Mesenchymal stem cell (in vitro differentiated cells and primary cell): ENCODE measurements around the gene PERCC1.

Experiments
- DNase-seq: peaks from one replicate; pipeline ENCODE4 v3.0.0-alpha.2; 2013
- H2AFZ ChIP-seq: one replicate; pipeline ENCODE4 v1.6.1; 2013; ENCODE audit warnings: low read depth, mild to moderate bottlenecking, control low read depth, inconsistent platforms, low read length, moderate library complexity
- H2AK5ac ChIP-seq: 2 replicates; pipeline ENCODE4 v1.6.1; 2013; ENCODE audit warnings: low read length, moderate library complexity, mild to moderate bottlenecking, inconsistent platforms; ENCODE audit not compliant: severe bottlenecking
- H2BK120ac ChIP-seq: one replicate; pipeline ENCODE4 v1.6.1; 2013; ENCODE audit warnings: low read depth, mild to moderate bottlenecking, inconsistent platforms, low read length, moderate library complexity
- H2BK12ac ChIP-seq, 2 experiments: one replicate each; pipeline ENCODE4 v1.6.1; 2013; ENCODE audit warnings: inconsistent platforms in 2 of 2, low read length in 2 of 2, mild to moderate bottlenecking in 2 of 2, moderate library complexity in 2 of 2, control low read depth in 1 of 2
- H2BK15ac ChIP-seq: one replicate; pipeline ENCODE4 v1.6.1; 2013; ENCODE audit warnings: mild to moderate bottlenecking, low read depth, inconsistent platforms; ENCODE audit not compliant: poor library complexity, severe bottlenecking
- H2BK5ac ChIP-seq: 2 replicates; pipeline ENCODE4 v1.6.1; 2013; ENCODE audit warnings: low read depth, mild to moderate bottlenecking, low read length, control low read depth, inconsistent platforms; ENCODE audit not compliant: poor library complexity, severe bottlenecking
- H3K14ac ChIP-seq, 2 experiments: one replicate each; pipeline ENCODE4 v1.6.1; 2013; ENCODE audit warnings: inconsistent platforms in 2 of 2, low read length in 2 of 2, control low read depth in 1 of 2, mild to moderate bottlenecking in 1 of 2, moderate library complexity in 1 of 2
- H3K18ac ChIP-seq, 2 experiments: one replicate each; pipeline ENCODE4 v1.6.1; 2013; ENCODE audit warnings: inconsistent platforms in 2 of 2, low read length in 2 of 2, control low read depth in 1 of 2, low read depth in 1 of 2, mild to moderate bottlenecking in 1 of 2
- H3K23ac ChIP-seq, 2 experiments: one replicate each; pipeline ENCODE4 v1.6.1; 2013; ENCODE audit warnings: inconsistent platforms in 2 of 2, low read length in 2 of 2, mild to moderate bottlenecking in 2 of 2, moderate library complexity in 2 of 2, control low read depth in 1 of 2
- H3K27ac ChIP-seq: 2 replicates; pipeline ENCODE4 v1.5.1; 2013; ENCODE audit warnings: mild to moderate bottlenecking, moderate library complexity, low read length, control low read depth, inconsistent platforms; ENCODE audit not compliant: poor library complexity, severe bottlenecking
- H3K27me3 ChIP-seq, 2 experiments: 2 replicates each; pipeline versions ENCODE4 v1.6.1 to v1.7.0; 2013; ENCODE audit warnings: low read length in 2 of 2, mild to moderate bottlenecking in 2 of 2, moderate library complexity in 2 of 2, control low read depth in 1 of 2, inconsistent platforms in 1 of 2; ENCODE audit not compliant: control insufficient read depth in 1 of 2, insufficient read depth in 1 of 2
- H3K36me3 ChIP-seq, 2 experiments: 2 replicates each; pipeline versions ENCODE4 v1.6.1 to v1.7.0; 2013; ENCODE audit warnings: low read length in 2 of 2, control low read depth in 1 of 2, inconsistent platforms in 1 of 2, low read depth in 1 of 2, mild to moderate bottlenecking in 1 of 2; ENCODE audit not compliant: insufficient read depth in 2 of 2, control insufficient read depth in 1 of 2
- H3K4ac ChIP-seq, 2 experiments: one replicate each; pipeline ENCODE4 v1.6.1; 2013; ENCODE audit warnings: inconsistent platforms in 2 of 2, low read length in 2 of 2, mild to moderate bottlenecking in 2 of 2, moderate library complexity in 2 of 2, control low read depth in 1 of 2, low read depth in 1 of 2
- H3K4me1 ChIP-seq: 2 replicates; pipeline ENCODE4 v1.6.1; 2013; ENCODE audit warnings: low read depth, low read length, control low read depth; ENCODE audit not compliant: control insufficient read depth, insufficient read depth
- H3K4me2 ChIP-seq: 2 replicates; pipeline ENCODE4 v1.6.1; 2013; ENCODE audit warnings: low read length, mild to moderate bottlenecking, inconsistent platforms; ENCODE audit not compliant: poor library complexity, severe bottlenecking
- H3K4me3 ChIP-seq, 2 experiments: 2 replicates each; pipeline versions ENCODE4 v1.5.1 to v1.7.0; 2013; ENCODE audit warnings: low read length in 2 of 2, mild to moderate bottlenecking in 2 of 2, control low read depth in 1 of 2, low read depth in 1 of 2; ENCODE audit not compliant: insufficient read depth in 1 of 2
- H3K79me1 ChIP-seq: replicated peaks from 2 replicates; pipeline ENCODE4 v1.6.1; 2013; ENCODE audit warnings: mild to moderate bottlenecking, control low read depth, low read length, inconsistent platforms; ENCODE audit not compliant: poor library complexity, severe bottlenecking
- H3K9ac ChIP-seq: 2 replicates; pipeline ENCODE4 v1.7.0; 2013; ENCODE audit warnings: mild to moderate bottlenecking, low read length, moderate library complexity
- H3K9me3 ChIP-seq: 2 replicates; pipeline ENCODE4 v1.7.0; 2013; ENCODE audit warnings: mild to moderate bottlenecking, low read length; ENCODE audit not compliant: control insufficient read depth
- H4K8ac ChIP-seq: one replicate; pipeline ENCODE4 v1.6.1; 2013; ENCODE audit warnings: inconsistent platforms, mild to moderate bottlenecking, low read length, moderate library complexity
- H4K91ac ChIP-seq: one replicate; pipeline ENCODE4 v1.6.1; 2013; ENCODE audit warnings: mild to moderate bottlenecking, low read length, inconsistent platforms
- WGBS: methylation state at CpG from one replicate; pipeline ENCODE4 v1.1.7; 2013; ENCODE audit warnings: mixed read lengths; 5-methylcytosine and 5-hydroxymethylcytosine counted together

The PERCC1 gene

DNA sequence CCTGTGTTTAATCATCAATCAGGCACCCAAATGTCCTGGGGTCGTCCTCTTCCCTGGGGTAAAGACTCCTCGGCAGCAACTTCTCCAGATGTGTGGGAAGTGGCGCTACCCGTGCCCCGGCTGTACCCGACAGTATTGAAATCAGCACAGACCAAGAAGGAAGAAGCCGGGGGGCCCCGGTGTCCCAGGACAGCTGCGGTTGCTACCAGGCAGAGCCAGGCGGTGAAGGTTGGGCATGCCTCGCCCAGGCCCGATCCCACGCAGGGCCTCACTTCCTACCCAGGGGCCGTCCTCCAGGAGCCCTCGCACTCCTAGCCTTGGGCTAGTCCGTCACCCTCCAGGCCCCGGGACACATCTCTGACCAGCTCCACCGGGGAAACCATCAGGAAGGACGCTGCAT lies 22.4 kb downstream of the PERCC1 start:
- Histone ChIP-seq H3K79me1 (peaks cover 17% of the 10 kb centered on the region), H2BK15ac (no peak overlapping the region), H3K36me3 (peaks cover 81 to 95% of the 10 kb centered on the region in 2 experiments), H2AK5ac (no peak overlapping the region), H3K4me3 (no peak overlapping the region), H2BK120ac (no peak overlapping the region), H3K18ac (no peak overlapping the region), H3K9me3 (no peaks in the 10 kb centered on the region), H2AFZ (no peak overlapping the region), H3K9ac (no peak overlapping the region), H3K14ac (no peak overlapping the region), H3K4ac (no peak overlapping the region), H3K23ac (no peak overlapping the region), H3K4me2 (no peak overlapping the region), H3K4me1 (peaks cover 2% of the 10 kb centered on the region), H2BK12ac (no peak overlapping the region), H2BK5ac (no peak overlapping the region), H3K27me3 (no peaks in the 10 kb centered on the region), H4K8ac (no peak overlapping the region), H3K27ac (no peak overlapping the region), H4K91ac (no peak overlapping the region)
- whole genome bisulfite sequencing, result 95% methylated on average over 19 of the region's 19 CpGs
- DNase-seq, result no peak

DNA sequence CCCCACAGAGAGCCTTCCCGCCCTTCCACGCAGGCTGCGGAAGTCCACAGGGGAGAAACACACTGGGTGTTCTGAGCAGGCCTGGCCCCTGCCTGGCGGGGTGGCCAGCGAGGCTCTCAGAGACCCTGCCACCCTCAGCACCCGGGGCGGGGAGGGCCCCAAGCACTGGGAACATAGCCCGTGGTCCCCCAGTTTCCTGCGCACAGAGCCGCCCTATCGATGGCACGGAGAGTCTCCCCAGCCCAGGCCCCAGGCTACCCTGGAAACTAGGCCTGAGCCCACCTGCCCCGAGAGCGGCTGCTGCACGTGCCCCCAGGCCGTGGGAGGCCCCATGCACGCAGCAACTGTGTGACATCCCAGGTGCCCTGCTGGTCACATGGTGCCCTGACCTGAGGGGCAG lies 23.7 kb downstream of the PERCC1 start:
- no peaks in the 10 kb centered on the region for H3K27me3 ChIP-seq
- H3K4me1 ChIP-seq, result peaks cover 5% of the 10 kb centered on the region
- H2BK12ac ChIP-seq, result no peak overlapping the region
- no peak overlapping the region for H3K4me3 ChIP-seq
- H4K8ac ChIP-seq, result no peak overlapping the region
- no peak overlapping the region for H2BK15ac ChIP-seq
- no peak overlapping the region for H3K14ac ChIP-seq
- H3K23ac ChIP-seq, result no peak overlapping the region
- H2AFZ ChIP-seq, result no peak overlapping the region
- no peaks in the 10 kb centered on the region for H3K9me3 ChIP-seq
- H2BK120ac ChIP-seq, result no peak overlapping the region
- no peak overlapping the region for H2BK5ac ChIP-seq
- no peak overlapping the region for H3K18ac ChIP-seq
- DNase-seq, result no peak
- no peak overlapping the region for H3K27ac ChIP-seq
- no peak overlapping the region for H3K4ac ChIP-seq
- H3K4me2 ChIP-seq, result no peak overlapping the region
- peaks cover 78 to 92% of the 10 kb centered on the region in 2 experiments for H3K36me3 ChIP-seq
- H4K91ac ChIP-seq, result no peak overlapping the region
- 92% methylated on average over 17 of the region's 17 CpGs for WGBS
- no peak overlapping the region for H2AK5ac ChIP-seq
- H3K9ac ChIP-seq, result no peak overlapping the region
- H3K79me1 ChIP-seq, result peaks cover 19% of the 10 kb centered on the region

DNA sequence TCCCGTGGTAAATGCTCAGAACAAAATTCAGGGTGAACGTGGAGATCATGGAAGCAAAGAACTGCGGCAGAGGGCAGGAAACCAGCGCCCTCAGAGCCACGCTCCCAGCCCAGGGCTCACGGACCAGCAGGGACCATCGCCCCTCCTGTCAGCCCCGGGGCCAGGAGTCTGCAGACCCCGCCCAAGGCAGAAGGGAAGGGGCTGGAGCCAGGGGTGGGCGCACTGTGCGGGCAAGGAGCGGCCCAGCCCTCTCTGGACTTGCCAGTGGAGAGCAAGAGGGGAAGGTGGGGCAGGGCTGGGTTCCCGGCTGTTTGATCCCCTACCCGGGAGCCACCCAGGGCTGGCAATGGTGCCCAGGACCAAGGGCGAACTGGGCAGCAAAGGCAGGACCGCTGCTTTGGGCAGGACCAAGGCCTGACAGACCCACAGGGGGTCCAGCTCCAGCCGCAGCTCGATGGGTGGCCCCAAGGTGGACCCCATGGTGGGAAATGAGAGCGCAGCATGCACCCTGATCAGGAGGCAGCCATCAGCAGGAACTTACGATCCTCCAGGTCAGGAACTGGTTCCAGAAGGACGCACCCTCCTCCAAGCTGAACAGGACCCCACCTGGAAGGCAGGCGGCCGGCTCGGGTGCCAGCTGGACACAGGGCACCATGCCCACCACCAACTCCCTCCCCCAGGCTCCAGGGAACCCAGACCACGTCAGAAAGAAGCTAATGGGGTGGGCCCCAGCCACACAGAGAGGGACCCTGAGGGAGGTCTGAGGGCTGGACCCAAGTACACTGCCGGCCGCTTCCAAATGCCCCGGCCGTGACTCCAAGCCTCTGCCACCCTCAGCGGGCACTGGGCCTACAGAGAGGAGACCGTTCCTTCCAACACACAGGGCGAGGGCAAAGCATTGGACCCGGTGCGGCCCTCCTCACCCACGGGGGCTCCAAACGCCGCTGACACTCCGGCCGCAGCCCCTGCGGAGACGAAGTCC lies 24.6 kb downstream of the PERCC1 start:
- 96% methylated on average over 41 of the region's 41 CpGs for WGBS
- H2AFZ ChIP-seq, result no peak overlapping the region

DNA sequence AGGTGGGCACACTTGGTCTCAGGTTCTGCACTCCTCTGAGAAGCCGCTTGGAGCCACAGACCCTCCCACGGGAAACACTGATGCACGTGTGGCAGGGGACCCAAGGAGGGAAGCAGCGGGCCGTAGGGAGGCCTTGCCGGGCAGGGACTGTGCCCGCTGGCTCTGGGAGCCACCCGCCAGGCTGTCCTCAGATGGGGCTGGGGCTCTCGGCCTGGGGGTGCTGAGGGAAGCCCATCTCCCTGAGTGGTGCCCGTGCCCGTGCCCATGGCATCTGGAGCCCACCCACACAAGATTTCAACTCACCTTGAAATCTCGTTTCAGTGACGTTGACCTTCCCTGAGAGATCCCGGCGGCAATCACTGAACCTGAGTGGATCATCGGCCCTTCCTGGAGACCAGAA lies 26.1 kb downstream of the PERCC1 start:
- WGBS, result 97% methylated on average over 16 of the region's 16 CpGs
- no peak overlapping the region for H3K14ac ChIP-seq
- no peak overlapping the region for H3K4ac ChIP-seq
- peaks cover 34% of the 10 kb centered on the region for H3K79me1 ChIP-seq
- no peak overlapping the region for H3K9ac ChIP-seq
- no peak for DNase-seq
- no peak overlapping the region for H3K27ac ChIP-seq
- no peak overlapping the region for H3K4me2 ChIP-seq
- no peak overlapping the region for H3K18ac ChIP-seq
- no peak overlapping the region for H4K91ac ChIP-seq
- H3K9me3 ChIP-seq, result no peaks in the 10 kb centered on the region
- H3K23ac ChIP-seq, result no peak overlapping the region
- no peak overlapping the region for H2AK5ac ChIP-seq
- H2AFZ ChIP-seq, result no peak overlapping the region
- H2BK5ac ChIP-seq, result no peak overlapping the region
- H4K8ac ChIP-seq, result no peak overlapping the region
- H2BK15ac ChIP-seq, result no peak overlapping the region
- H3K36me3 ChIP-seq, result peaks cover 78 to 90% of the 10 kb centered on the region in 2 experiments
- H2BK120ac ChIP-seq, result no peak overlapping the region
- no peak overlapping the region for H3K4me3 ChIP-seq
- H2BK12ac ChIP-seq, result no peak overlapping the region
- no peaks in the 10 kb centered on the region for H3K27me3 ChIP-seq
- peaks cover 3% of the 10 kb centered on the region for H3K4me1 ChIP-seq

More for the DNA sequence above, 24.6 kb downstream of the PERCC1 start:
- Histone ChIP-seq H4K8ac (no peak overlapping the region), H2BK15ac (no peak overlapping the region), H4K91ac (no peak overlapping the region), H3K18ac (no peak overlapping the region), H3K4me1 (peaks cover 5% of the 10 kb centered on the region), H3K9me3 (no peaks in the 10 kb centered on the region), H3K9ac (no peak overlapping the region), H2BK120ac (no peak overlapping the region), H2BK12ac (no peak overlapping the region), H3K14ac (no peak overlapping the region), H2BK5ac (no peak overlapping the region), H3K4ac (no peak overlapping the region), H3K27ac (no peak overlapping the region), H3K79me1 (peaks cover 24% of the 10 kb centered on the region), H3K23ac (no peak overlapping the region), H2AK5ac (no peak overlapping the region), H3K4me2 (no peak overlapping the region), H3K27me3 (no peaks in the 10 kb centered on the region), H3K36me3 (peaks cover 80 to 92% of the 10 kb centered on the region in 2 experiments), H3K4me3 (no peak overlapping the region)
- no peak for DNase-seq
